Posterior vena cava (tissue), 2 donors: ENCODE results near the gene NCR3LG1. TPM values are rescaled to one million over a fixed set of nuclear protein-coding genes. Genes with fewer than 3 reads are reported as not detected.
"Not testable (repeated sequence)": the region's sequence is repeated elsewhere in the genome, so short reads cannot be mapped to it uniquely, and the experiment has no call there.

Experiments
- DNase-seq: peaks from one replicate; pipeline ENCODE4 v3.0.0-alpha.2; 2020; ENCODE audit warnings: low spot score
- intact Hi-C, 2 donors: fragments of 100-400 bp; cut with DNase I; formaldehyde crosslinking; loops; one replicate each; pipeline versions ENCODE4 v1.14.1 to v1.14.2; 2022 to 2023
- total RNA-seq, 2 donors: library from RNA; stranded (reverse); fragmentation: NEBNext Ultra II Directional; extraction: Animal tissue kit (Norgen Biotek cat#: 25700); gene quantifications; one replicate each; pipeline ENCODE4 v1.2.1, GENCODE V29; 2021
- donor health status: DM: yes; HTN: yes; CAD: no.
- donor health status: DM: yes; HTN: yes; CAD: no.

Gene NCR3LG1
- total RNA-seq, 2 donors from 2014 or later, result 2.5 to 2.9 TPM

DNA sequence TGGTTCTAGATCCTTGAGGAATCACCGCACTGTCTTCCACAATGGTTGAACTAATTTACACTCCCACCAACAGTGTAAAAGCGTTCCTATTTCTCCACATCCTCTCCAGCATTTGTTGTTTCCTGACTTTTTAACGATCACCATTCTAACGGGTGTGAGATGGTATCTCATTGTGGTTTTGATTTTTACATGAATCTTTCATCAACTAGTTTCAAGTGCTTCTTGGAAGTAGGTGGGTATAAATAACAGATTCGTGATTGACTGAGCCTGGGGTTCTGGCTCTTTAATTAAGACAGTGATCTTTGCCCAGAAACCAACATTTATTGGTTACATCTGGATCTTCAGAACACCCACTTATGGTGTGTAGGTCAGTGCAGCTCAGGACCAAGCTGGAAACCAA lies 74.6 kb downstream of the NCR3LG1 start:
- intact Hi-C loops, DNase-seq: not testable (repeated sequence)

Other genes with a start within 250 kb of the NCR3LG1 start
- 10 to 100 TPM; 75.9 to 82.0 TPM for gene PIK3C2A, start 143.8 kb upstream of the NCR3LG1 start, total RNA-seq
- 100 to 1,000 TPM; 151 to 162 TPM for gene NUCB2, start 75.1 kb upstream of the NCR3LG1 start, total RNA-seq
- gene KCNJ11, start 36.9 kb downstream of the NCR3LG1 start, total RNA-seq, result 1 to 10 TPM in 1 of 2 donors, under 1 TPM in 1; 0.56 to 1.3 TPM
- 10 to 100 TPM in 1 of 2 donors, 1 to 10 TPM in 1; 3.4 to 11.4 TPM for gene ABCC8, start 125.0 kb downstream of the NCR3LG1 start, total RNA-seq
- 1 to 10 TPM in 1 of 2 donors, not detected in 1; 2.9 TPM for gene USH1C, start 192.6 kb downstream of the NCR3LG1 start, total RNA-seq
- gene OTOG, start 195.5 kb downstream of the NCR3LG1 start, total RNA-seq, result not detected